Gastrocnemius medialis (tissue), 4 donors: Measurements from ENCODE around the gene BMP4. TPM values are rescaled to one million over a fixed set of nuclear protein-coding genes. Genes with fewer than 3 reads are reported as not detected.

Experiments
- ATAC-seq, 2 donors: fragments of 150-250 bp; one replicate each; pipeline ENCODE4 v1.9.1; 2016
- DNase-seq, 2 donors: peaks; one replicate each; pipeline ENCODE4 v3.0.0-alpha.2; 2019
- H3K27ac ChIP-seq, 4 donors: fragments of 200-600 bp; sonication (generic); 1 replicate in 1 of 4; 2 replicates in 3 of 4; pipeline ENCODE4 v1.5.1; 2016 to 2018; ENCODE audit warnings: mild to moderate bottlenecking in 2 of 4, moderate library complexity in 1 of 4
- H3K27me3 ChIP-seq, 3 donors: fragments of 200-600 bp; sonication (generic) in 2 of 3; 1 replicate in 1 of 3; 2 replicates in 2 of 3; pipeline versions ENCODE4 v1.5.1 to v1.6.0; 2016 to 2019; ENCODE audit warnings: mild to moderate bottlenecking in 1 of 3, moderate library complexity in 1 of 3
- H3K36me3 ChIP-seq, 2 donors: fragments of 200-600 bp; sonication (generic) in 1 of 2; one replicate each; pipeline ENCODE4 v1.5.1; 2017 to 2018
- H3K4me1 ChIP-seq, 2 donors: fragments of 200-600 bp; sonication (generic) in 1 of 2; one replicate each; pipeline ENCODE4 v1.5.1; 2016 to 2017; ENCODE audit warnings: mild to moderate bottlenecking in 2 of 2
- H3K4me3 ChIP-seq, 4 donors: fragments of 200-600 bp; sonication (generic) in 3 of 4; 1 replicate in 1 of 4; 2 replicates in 3 of 4; pipeline ENCODE4 v1.5.1; 2016 to 2019; ENCODE audit warnings: mild to moderate bottlenecking in 2 of 4
- H3K9me3 ChIP-seq, 3 donors: fragments of 200-600 bp; sonication (generic) in 2 of 3; 1 replicate in 1 of 3; 2 replicates in 2 of 3; pipeline ENCODE4 v1.5.1; 2016 to 2019
- POLR2A ChIP-seq, 2 donors: fragments of 450-650 bp; IDR thresholded peaks; one replicate each; pipeline ENCODE4 v1.6.1; 2017; ENCODE audit warnings: antibody characterized with exemption in 2 of 2, mild to moderate bottlenecking in 2 of 2, moderate library complexity in 2 of 2
- in situ Hi-C, 4 donors: fragments of 200-750 bp; cut with MboI; loops; one replicate each; pipeline versions ENCODE4 v1.15.0 to v1.8.0; 2017; ENCODE audit warnings: low sequenced_read_pairs in 4 of 4
- intact Hi-C: fragments of 100-400 bp; cut with DNase I; formaldehyde crosslinking; loops from one replicate; pipeline ENCODE4 v1.15.1; 2023; ENCODE audit warnings: low total_unique reads
- total RNA-seq, 4 donors: library from RNA; depleted of rRNA; stranded (reverse); fragments of >200 nt; gene quantifications; one replicate each; pipeline versions ENCODE4 v1.1.0 to v1.2.3, GENCODE V29; 2016
- TF ChIP-seq, protein P1 (sequence below), 5 experiments: fragments of 450-650 bp in 3 of 5; fragments of 200-600 bp in 2 of 5; sonication (generic) in 2 of 5; IDR thresholded peaks in 4 of 5; conservative IDR thresholded peaks in 1 of 5; 1 replicate in 4 of 5; 2 replicates in 1 of 5; pipeline ENCODE4 v1.5.1; 2016 to 2019; ENCODE audit warnings: antibody characterized with exemption in 5 of 5, mild to moderate bottlenecking in 3 of 5, moderate library complexity in 3 of 5

BMP4 gene
- total RNA-seq, 4 donors from 2014 or later: 2.0 to 9.4 (median 7.6) TPM

DNA sequence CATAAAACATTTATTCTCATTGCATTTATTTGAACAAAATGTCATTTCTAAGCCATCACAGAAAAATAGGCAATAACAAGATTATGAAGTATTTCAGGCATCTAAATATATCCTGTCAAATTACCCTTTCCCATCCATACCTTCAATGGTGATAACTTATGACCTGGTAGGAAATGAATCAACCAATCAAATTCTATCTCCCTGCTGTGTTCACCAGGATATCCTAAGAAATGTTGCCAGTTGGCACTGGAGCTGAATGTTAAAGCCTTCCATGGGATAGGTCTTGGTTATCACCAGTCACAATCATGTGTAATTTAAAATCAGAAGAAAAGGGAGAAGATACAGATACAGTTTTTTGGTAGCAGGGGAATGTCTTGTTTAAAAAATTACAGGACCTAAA is 23.7 kb downstream of the BMP4 start:
- in situ Hi-C loops (no loop called here), intact Hi-C loops (no loop called here)
- TF ChIP-seq, protein P1, sequence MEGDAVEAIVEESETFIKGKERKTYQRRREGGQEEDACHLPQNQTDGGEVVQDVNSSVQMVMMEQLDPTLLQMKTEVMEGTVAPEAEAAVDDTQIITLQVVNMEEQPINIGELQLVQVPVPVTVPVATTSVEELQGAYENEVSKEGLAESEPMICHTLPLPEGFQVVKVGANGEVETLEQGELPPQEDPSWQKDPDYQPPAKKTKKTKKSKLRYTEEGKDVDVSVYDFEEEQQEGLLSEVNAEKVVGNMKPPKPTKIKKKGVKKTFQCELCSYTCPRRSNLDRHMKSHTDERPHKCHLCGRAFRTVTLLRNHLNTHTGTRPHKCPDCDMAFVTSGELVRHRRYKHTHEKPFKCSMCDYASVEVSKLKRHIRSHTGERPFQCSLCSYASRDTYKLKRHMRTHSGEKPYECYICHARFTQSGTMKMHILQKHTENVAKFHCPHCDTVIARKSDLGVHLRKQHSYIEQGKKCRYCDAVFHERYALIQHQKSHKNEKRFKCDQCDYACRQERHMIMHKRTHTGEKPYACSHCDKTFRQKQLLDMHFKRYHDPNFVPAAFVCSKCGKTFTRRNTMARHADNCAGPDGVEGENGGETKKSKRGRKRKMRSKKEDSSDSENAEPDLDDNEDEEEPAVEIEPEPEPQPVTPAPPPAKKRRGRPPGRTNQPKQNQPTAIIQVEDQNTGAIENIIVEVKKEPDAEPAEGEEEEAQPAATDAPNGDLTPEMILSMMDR (IDR thresholded peaks at IDR 0.05 in 4 of 5, conservative IDR thresholded peaks at IDR 0.05 in 1 of 5): no peak

GRCh38 chr14:53929871-53930715 is 26.5 kb downstream of the BMP4 start:
- Histone ChIP-seq H3K4me3 (no peak overlapping the region), H3K9me3 (no peaks in the 10 kb centered on the region), H3K27ac (no peak overlapping the region), H3K4me1 (no peaks in the 10 kb centered on the region), H3K27me3 (no peaks in the 10 kb centered on the region), H3K36me3 (no peaks in the 10 kb centered on the region)
- no peak for ATAC-seq
- in situ Hi-C loops (no loop called here), intact Hi-C loops (no loop called here)
- TF ChIP-seq POLR2A (IDR thresholded peaks at IDR 0.05): no peak
- TF ChIP-seq, protein P1 (IDR thresholded peaks at IDR 0.05 in 4 of 5, conservative IDR thresholded peaks at IDR 0.05 in 1 of 5): peak in 2 of 5 experiments; percentile 8 to 43
- DNase-seq: no peak

More for the DNA sequence above, 23.7 kb downstream of the BMP4 start:
- no peak overlapping the region for H3K27ac ChIP-seq
- H3K4me1 ChIP-seq: no peaks in the 10 kb centered on the region
- H3K27me3 ChIP-seq: no peaks in the 10 kb centered on the region
- no peak overlapping the region for H3K4me3 ChIP-seq
- no peak for DNase-seq
- H3K36me3 ChIP-seq: no peaks in the 10 kb centered on the region
- no peaks in the 10 kb centered on the region for H3K9me3 ChIP-seq
- ATAC-seq: no peak

GRCh38 chr14:53927171-53927570 is 29.5 kb downstream of the BMP4 start:
- Histone ChIP-seq H3K4me1 (no peaks in the 10 kb centered on the region), H3K27me3 (no peaks in the 10 kb centered on the region), H3K27ac (no peak overlapping the region), H3K36me3 (no peaks in the 10 kb centered on the region), H3K9me3 (no peaks in the 10 kb centered on the region), H3K4me3 (no peak overlapping the region)
- DNase-seq: no peak
- TF ChIP-seq, protein P1 (IDR thresholded peaks at IDR 0.05 in 4 of 5, conservative IDR thresholded peaks at IDR 0.05 in 1 of 5): no peak
- no peak for TF ChIP-seq POLR2A (IDR thresholded peaks at IDR 0.05)
- no peak for ATAC-seq
- intact Hi-C loops (no loop called here), in situ Hi-C loops (no loop called here)

- intact Hi-C loops: no loop called here
- TF ChIP-seq, protein P1 (IDR thresholded peaks at IDR 0.05 in 4 of 5, conservative IDR thresholded peaks at IDR 0.05 in 1 of 5): no peak
- no peak for TF ChIP-seq POLR2A (IDR thresholded peaks at IDR 0.05)
- in situ Hi-C loops: no loop called here
These were observed 31.3 kb downstream of the BMP4 start for GRCh38 chr14:53925201-53925766.

More at GRCh38 chr14:53925201-53925766, 31.3 kb downstream of the BMP4 start:
- H3K36me3 ChIP-seq: no peaks in the 10 kb centered on the region
- no peak overlapping the region for H3K27ac ChIP-seq
- ATAC-seq (no peak), DNase-seq (no peak)
- no peaks in the 10 kb centered on the region for H3K9me3 ChIP-seq
- no peaks in the 10 kb centered on the region for H3K4me1 ChIP-seq
- no peaks in the 10 kb centered on the region for H3K27me3 ChIP-seq
- no peak overlapping the region for H3K4me3 ChIP-seq
